K562 (cell line): ENCODE results near the gene SLC25A21. TPM values are rescaled to one million over a fixed set of nuclear protein-coding genes. Genes with fewer than 3 reads are reported as not detected.

ENCODE experiments used
- ATAC-seq: fragments of 200-7000 bp; cut with Tn5 transposase; 3 replicates; pipeline ENCODE4 v1.9.1; 2020; ENCODE audit warnings: moderate library complexity
- BruUV-seq: library from RNA; stranded (reverse); fragments of 400-500 nt; replicated peaks from 2 replicates; lab custom pipeline; 2021; lab: Mats Ljungman, UMichigan
- CTCF ChIA-PET: fragments of 300-600 bp; formaldehyde crosslinking; extraction: SDS; loops from one replicate; lab custom pipeline; 2021; ENCODE audit warnings: low intra/inter-chr PET ratio; lab: Yijun Ruan, JAX
- POLR2A ChIA-PET: fragments of 300-600, 350-650 bp; sonication (Branson Sonifier 250); formaldehyde crosslinking; extraction: SDS; loops from one replicate; lab custom pipeline; 2021; ENCODE audit warnings: antibody characterized with exemption, inconsistent platforms; lab: Yijun Ruan, JAX
- DNase-seq, 4 experiments: peaks; one replicate each; pipeline versions ENCODE4 v3.0.0 to v3.0.0-alpha.2; 2011 to 2018; ENCODE audit warnings: low spot score in 3 of 4, mixed read lengths in 3 of 4; ENCODE audit errors: extremely low read depth in 1 of 4
- FAIRE-seq: peaks from 2 replicates; lab custom pipeline; 2011; peaks lifted over from hg19 to GRCh38; lab: Jason Lieb, UNC
- H2AFZ ChIP-seq: 2 replicates; pipeline ENCODE4 v1.6.0; 2011; ENCODE audit warnings: low read depth, low read length, control low read depth, inconsistent platforms
- H3K27ac ChIP-seq: fragments of 200-600 bp; 3 replicates; pipeline ENCODE4 v1.8.0; 2011; ENCODE audit warnings: low read depth, mild to moderate bottlenecking, control low read depth, inconsistent platforms, low read length, moderate library complexity, mixed read lengths; ENCODE audit errors: extremely low read depth
- H3K27me3 ChIP-seq, 2 experiments: fragments of 300-600 bp in 1 of 2; 2 replicates in 1 of 2; 3 replicates in 1 of 2; pipeline versions ENCODE4 v1.6.0 to v1.8.0; 2011; ENCODE audit warnings: inconsistent platforms in 2 of 2, low read length in 2 of 2, mild to moderate bottlenecking in 1 of 2, mixed read lengths in 1 of 2, moderate library complexity in 1 of 2; ENCODE audit not compliant: control insufficient read depth in 2 of 2, insufficient read depth in 2 of 2
- H3K36me3 ChIP-seq: fragments of 300-600 bp; 3 replicates; pipeline ENCODE4 v1.8.0; 2011; ENCODE audit warnings: mild to moderate bottlenecking, low read length, inconsistent platforms; ENCODE audit not compliant: control insufficient read depth, insufficient read depth
- H3K4me1 ChIP-seq, 2 experiments: fragments of 200-600 bp in 1 of 2; replicated peaks in 1 of 2; 2 replicates in 1 of 2; 3 replicates in 1 of 2; pipeline versions ENCODE4 v1.5.1 to v1.8.0; 2011; ENCODE audit warnings: inconsistent platforms in 2 of 2, low read length in 2 of 2, mild to moderate bottlenecking in 1 of 2, mixed read lengths in 1 of 2, moderate library complexity in 1 of 2; ENCODE audit not compliant: control insufficient read depth in 2 of 2, insufficient read depth in 2 of 2
- H3K4me2 ChIP-seq: 2 replicates; pipeline ENCODE4 v1.6.1; 2011; ENCODE audit warnings: low read length, control low read depth, inconsistent platforms, mixed read lengths; ENCODE audit not compliant: insufficient read depth
- H3K4me3 ChIP-seq: fragments of 200-600 bp; sonication (generic), shearing (Covaris generic); 2 replicates; pipeline ENCODE4 v1.5.1; 2016; ENCODE audit warnings: control low read depth, inconsistent platforms
- H3K79me2 ChIP-seq: fragments of 200-600 bp; 3 replicates; pipeline ENCODE4 v1.8.0; 2011; ENCODE audit warnings: low read length, inconsistent platforms; ENCODE audit not compliant: control insufficient read depth, insufficient read depth
- H3K9ac ChIP-seq, 2 experiments: 2 replicates each; pipeline versions ENCODE4 v1.6.0 to v1.6.1; 2011; ENCODE audit warnings: low read depth in 2 of 2, low read length in 2 of 2, control low read depth in 1 of 2, inconsistent platforms in 1 of 2, mild to moderate bottlenecking in 1 of 2, mixed read lengths in 1 of 2; ENCODE audit not compliant: insufficient read depth in 1 of 2
- H3K9me1 ChIP-seq: one replicate; pipeline ENCODE4 v1.6.0; 2011; ENCODE audit warnings: inconsistent platforms, mild to moderate bottlenecking, low read length, moderate library complexity; ENCODE audit not compliant: control insufficient read depth, insufficient read depth
- H3K9me3 ChIP-seq: replicated peaks from 2 replicates; pipeline ENCODE4 v1.5.1; 2011; ENCODE audit warnings: low read depth, low read length, inconsistent platforms; ENCODE audit not compliant: control insufficient read depth, insufficient read depth
- H4K20me1 ChIP-seq: replicated peaks from 2 replicates; pipeline ENCODE4 v1.6.1; 2011; ENCODE audit warnings: low read length, inconsistent platforms, mixed read lengths; ENCODE audit not compliant: control insufficient read depth, insufficient read depth
- DPF2 ChIP-seq: fragments of 450-650 bp; IDR thresholded peaks from 2 replicates; pipeline ENCODE4 v1.6.1; 2016
- EHMT2 ChIP-seq: fragments of 450-650 bp; IDR thresholded peaks from 2 replicates; pipeline ENCODE4 v1.6.1; 2018; ENCODE audit warnings: antibody characterized with exemption
- FIP1L1 ChIP-seq: fragments of 200-400 bp; formaldehyde crosslinking; IDR thresholded peaks from 2 replicates; pipeline ENCODE4 v1.6.1; 2018; ENCODE audit warnings: mild to moderate bottlenecking, low read depth, low read length; ENCODE audit not compliant: poor library complexity, severe bottlenecking
- FOSL1 ChIP-seq: fragments of 200-800 bp; sonication (Bioruptor generic); conservative IDR thresholded peaks from 2 replicates; pipeline ENCODE4 v1.6.1; 2016; ENCODE audit warnings: missing genetic modification characterization, missing compliant biosample characterization
- HLTF ChIP-seq: fragments of 450-650 bp; IDR thresholded peaks from 2 replicates; pipeline ENCODE4 v1.6.1; 2016
- ID3 ChIP-seq, 2 experiments: fragments of 250-450 bp in 1 of 2; fragments of 450-650 bp in 1 of 2; sonication (Bioruptor Pico) in 1 of 2; IDR thresholded peaks; 2 replicates each; pipeline versions ENCODE4 v1.6.1 to v1.8.0; 2016 to 2021; ENCODE audit warnings: mild to moderate bottlenecking in 2 of 2, moderate library complexity in 2 of 2, missing compliant biosample characterization in 1 of 2, missing genetic modification characterization in 1 of 2
- MCM2 ChIP-seq: fragments of 450-650 bp; IDR thresholded peaks from 2 replicates; pipeline ENCODE4 v1.6.1; 2017; ENCODE audit warnings: low read depth, mild to moderate bottlenecking
- TAF9B ChIP-seq: fragments of 450-650 bp; IDR thresholded peaks from 2 replicates; pipeline ENCODE4 v1.6.1; 2018; ENCODE audit warnings: mild to moderate bottlenecking; ENCODE audit not compliant: partially characterized antibody
- TCF3 ChIP-seq: sonication (generic); formaldehyde crosslinking; IDR thresholded peaks from 2 replicates; pipeline ENCODE4 v1.4.0; 2020; ENCODE audit warnings: mild to moderate bottlenecking, missing genetic modification reagents
- TOE1 ChIP-seq, 2 experiments: fragments of 450-650 bp in 1 of 2; sonication (generic) in 1 of 2; formaldehyde crosslinking in 1 of 2; IDR thresholded peaks; 2 replicates each; pipeline versions ENCODE4 v1.7.1 to v1.8.0; 2016 to 2022; ENCODE audit warnings: borderline replicate concordance in 2 of 2, mild to moderate bottlenecking in 2 of 2, antibody characterized with exemption in 1 of 2, inconsistent platforms in 1 of 2, low read depth in 1 of 2, missing genetic modification reagents in 1 of 2, moderate library complexity in 1 of 2
- ZNF512 ChIP-seq: IDR thresholded peaks from 2 replicates; pipeline ENCODE4 v1.6.1; 2016; ENCODE audit warnings: missing genetic modification characterization, missing compliant biosample characterization
- ZNF76 ChIP-seq: fragments of 250-450 bp; sonication (Bioruptor Pico); IDR thresholded peaks from 2 replicates; pipeline ENCODE4 v1.4.0; 2020; ENCODE audit warnings: mild to moderate bottlenecking, moderate library complexity, borderline replicate concordance
- WGBS: fragments of 100-300 bp; shearing (Covaris generic); methylation state at CpG from one replicate; pipeline ENCODE4 v1.1.6; 2016; ENCODE audit warnings: low coverage, mixed read lengths; ENCODE audit not compliant: insufficient coverage; ENCODE audit errors: missing lambda C conversion rate; 5-methylcytosine and 5-hydroxymethylcytosine counted together
- in situ Hi-C: fragments of 300-500 bp; cut with MboI; formaldehyde crosslinking; loops from 4 replicates; pipeline ENCODE4 v1.15.0; 2018; ENCODE audit warnings: inconsistent platforms, mixed read lengths
- intact Hi-C: fragments of 100-400 bp; cut with micrococcal nuclease; formaldehyde crosslinking; loops from 2 replicates; pipeline ENCODE4 v1.14.2; 2022
- polyA plus RNA-seq, 8 experiments: library from polyadenylated mRNA; depleted of rRNA in 4 of 8; stranded (reverse) in 5 of 8; unstranded in 3 of 8; fragments of >200 nt; fragmentation: Nextera tagmentation in 2 of 8; fragmentation: Illumina TruSeq in 1 of 8; extraction: Ambion mirVana in 2 of 8; extraction: Trizol in 1 of 8; gene quantifications; 2 replicates each; pipeline versions ENCODE4 v1.2.1 to v1.2.3, GENCODE V29; 2011 to 2014; ENCODE audit warnings: inconsistent platforms in 1 of 8, missing spikeins in 1 of 8
- total RNA-seq, 7 experiments: library from RNA; depleted of rRNA in 6 of 7; stranded (reverse); fragments of >200 nt in 6 of 7; fragmentation: Illumina TruSeq in 2 of 7; extraction: Trizol in 2 of 7; gene quantifications; 2 replicates each; pipeline versions ENCODE4 v1.2.1 to v1.2.3, GENCODE V29; 2011 to 2021; ENCODE audit warnings: low replicate concordance in 1 of 7
- TF ChIP-seq, protein P1 (sequence below), 2 experiments: fragments of 450-650 bp in 1 of 2; IDR thresholded peaks; 2 replicates each; pipeline ENCODE4 v1.6.1; 2011 to 2017; ENCODE audit warnings: low read depth in 2 of 2, antibody characterized with exemption in 1 of 2, borderline replicate concordance in 1 of 2, low read length in 1 of 2, mild to moderate bottlenecking in 1 of 2, mixed read lengths in 1 of 2; ENCODE audit not compliant: control insufficient read depth in 1 of 2
- TF ChIP-seq, protein P2 (sequence below), 2 experiments: fragments of 200-800 bp in 1 of 2; sonication (Bioruptor generic) in 1 of 2; sonication (generic) in 1 of 2; formaldehyde crosslinking in 1 of 2; IDR thresholded peaks in 1 of 2; conservative IDR thresholded peaks in 1 of 2; 2 replicates each; pipeline versions ENCODE4 v1.5.0 to v1.6.1; 2016 to 2020; ENCODE audit warnings: missing compliant biosample characterization in 1 of 2, missing genetic modification characterization in 1 of 2, missing genetic modification reagents in 1 of 2

Gene SLC25A21
- total and polyA plus RNA-seq, 9 of the 15 experiments (the other 6 are each of a cell fraction or from before 2014, with no cell fraction given) = 15.2 to 46.7 (median 28.7) TPM

GRCh38 chr14:37046815-37047214 is 125.6 kb downstream of the SLC25A21 start:
- Histone ChIP-seq H3K27ac (no peak overlapping the region), H3K9me1 (no peaks in the 10 kb centered on the region), H3K27me3 (no peaks in the 10 kb centered on the region), H3K36me3 (no peaks in the 10 kb centered on the region), H3K79me2 (no peaks in the 10 kb centered on the region), H3K4me2 (no peak overlapping the region), H2AFZ (no peak overlapping the region), H4K20me1 (0 out of 2 replicates have a peak, but pooled peaks cover 2% of the 10 kb centered on the region), H3K4me3 (no peak overlapping the region), H3K9me3 (no peaks in the 10 kb centered on the region), H3K4me1 (no peaks in the 10 kb centered on the region; a peak in 2 of 5 replicates), H3K9ac (no peak overlapping the region)
- intact Hi-C loops (no loop called here), in situ Hi-C loops (no loop called here)
- no peak for FAIRE-seq
- DNase-seq = no peak
- no TSS peak for BruUV-seq
- ChIA-PET POLR2A (no interaction called here), CTCF (no interaction called here)
- no peak for ATAC-seq
- WGBS = 85% methylated on average over 2 of the region's 2 CpGs
- no peak for TF ChIP-seq TAF9B
- no peak for TF ChIP-seq HLTF
- no peak for TF ChIP-seq ID3 (CRISPR knock-in tag; IDR thresholded peaks at IDR 0.05)
- TF ChIP-seq ID3 (tag; IDR thresholded peaks at IDR 0.05) = no peak
- TF ChIP-seq, protein P1, sequence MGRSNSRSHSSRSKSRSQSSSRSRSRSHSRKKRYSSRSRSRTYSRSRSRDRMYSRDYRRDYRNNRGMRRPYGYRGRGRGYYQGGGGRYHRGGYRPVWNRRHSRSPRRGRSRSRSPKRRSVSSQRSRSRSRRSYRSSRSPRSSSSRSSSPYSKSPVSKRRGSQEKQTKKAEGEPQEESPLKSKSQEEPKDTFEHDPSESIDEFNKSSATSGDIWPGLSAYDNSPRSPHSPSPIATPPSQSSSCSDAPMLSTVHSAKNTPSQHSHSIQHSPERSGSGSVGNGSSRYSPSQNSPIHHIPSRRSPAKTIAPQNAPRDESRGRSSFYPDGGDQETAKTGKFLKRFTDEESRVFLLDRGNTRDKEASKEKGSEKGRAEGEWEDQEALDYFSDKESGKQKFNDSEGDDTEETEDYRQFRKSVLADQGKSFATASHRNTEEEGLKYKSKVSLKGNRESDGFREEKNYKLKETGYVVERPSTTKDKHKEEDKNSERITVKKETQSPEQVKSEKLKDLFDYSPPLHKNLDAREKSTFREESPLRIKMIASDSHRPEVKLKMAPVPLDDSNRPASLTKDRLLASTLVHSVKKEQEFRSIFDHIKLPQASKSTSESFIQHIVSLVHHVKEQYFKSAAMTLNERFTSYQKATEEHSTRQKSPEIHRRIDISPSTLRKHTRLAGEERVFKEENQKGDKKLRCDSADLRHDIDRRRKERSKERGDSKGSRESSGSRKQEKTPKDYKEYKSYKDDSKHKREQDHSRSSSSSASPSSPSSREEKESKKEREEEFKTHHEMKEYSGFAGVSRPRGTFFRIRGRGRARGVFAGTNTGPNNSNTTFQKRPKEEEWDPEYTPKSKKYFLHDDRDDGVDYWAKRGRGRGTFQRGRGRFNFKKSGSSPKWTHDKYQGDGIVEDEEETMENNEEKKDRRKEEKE (IDR thresholded peaks at IDR 0.05; ENCODE audit: borderline replicate concordance in 1 of 2, control insufficient read depth in 1 of 2, low read depth in 2 of 2, low read length in 1 of 2) = no peak
- no peak for TF ChIP-seq ZNF512
- no peak for TF ChIP-seq TOE1 (IDR thresholded peaks at IDR 0.05; ENCODE audit: borderline replicate concordance)
- TF ChIP-seq TOE1 (CRISPR knock-in tag; IDR thresholded peaks at IDR 0.05; ENCODE audit: borderline replicate concordance, low read depth) = no peak
- TF ChIP-seq TCF3 (CRISPR knock-in tag) = no peak
- TF ChIP-seq EHMT2 = no peak
- no peak for TF ChIP-seq MCM2
- TF ChIP-seq ZNF76 (CRISPR knock-in tag) = no peak
- no peak for TF ChIP-seq DPF2
- TF ChIP-seq, protein P2, sequence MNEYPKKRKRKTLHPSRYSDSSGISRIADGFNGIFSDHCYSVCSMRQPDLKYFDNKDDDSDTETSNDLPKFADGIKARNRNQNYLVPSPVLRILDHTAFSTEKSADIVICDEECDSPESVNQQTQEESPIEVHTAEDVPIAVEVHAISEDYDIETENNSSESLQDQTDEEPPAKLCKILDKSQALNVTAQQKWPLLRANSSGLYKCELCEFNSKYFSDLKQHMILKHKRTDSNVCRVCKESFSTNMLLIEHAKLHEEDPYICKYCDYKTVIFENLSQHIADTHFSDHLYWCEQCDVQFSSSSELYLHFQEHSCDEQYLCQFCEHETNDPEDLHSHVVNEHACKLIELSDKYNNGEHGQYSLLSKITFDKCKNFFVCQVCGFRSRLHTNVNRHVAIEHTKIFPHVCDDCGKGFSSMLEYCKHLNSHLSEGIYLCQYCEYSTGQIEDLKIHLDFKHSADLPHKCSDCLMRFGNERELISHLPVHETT (CRISPR knock-in tag; conservative IDR thresholded peaks at IDR 0.05 in 1 of 2, IDR thresholded peaks at IDR 0.05 in 1 of 2) = no peak
- no peak for TF ChIP-seq FIP1L1
- no peak for TF ChIP-seq FOSL1 (tag)
